Measurements from ENCODE around the gene SAMD11.
"Not testable (repeated sequence)": the region's sequence is repeated elsewhere in the genome, so short reads cannot be mapped to it uniquely, and the experiment has no call there.

SAMD11 gene

DNA sequence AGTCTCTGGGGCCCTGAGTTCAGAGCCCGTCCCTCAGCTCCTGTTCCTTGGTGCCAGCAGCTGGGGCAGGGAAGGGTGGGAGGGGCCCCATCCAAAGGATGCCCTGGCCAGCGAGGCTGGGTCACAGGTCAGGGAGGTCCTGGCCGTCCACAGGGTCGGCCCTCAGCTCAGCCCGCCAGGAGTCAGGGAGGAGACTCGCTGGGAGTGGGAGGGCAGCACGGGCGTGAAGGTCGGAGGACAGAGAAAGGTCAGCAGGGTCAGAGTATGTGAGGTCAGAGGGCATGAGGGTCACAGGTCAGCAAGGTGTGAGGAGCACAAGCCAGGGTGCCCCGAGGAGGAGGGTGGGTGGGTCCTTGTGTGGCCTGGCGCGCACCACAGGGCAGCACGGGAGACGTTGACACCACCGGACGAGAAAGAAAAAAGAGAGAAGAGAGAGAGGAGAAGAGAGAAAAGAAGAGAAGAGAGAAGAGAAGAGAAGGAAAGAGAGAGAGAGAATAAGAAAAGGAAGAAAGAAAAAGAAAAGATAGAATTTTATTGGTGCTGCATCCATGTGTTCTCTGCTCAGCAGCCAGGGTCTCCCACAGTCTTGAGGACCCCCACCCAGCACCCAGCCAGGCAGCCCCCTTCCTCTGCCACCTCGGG is 51.1 kb downstream of the SAMD11 start:
- in situ Hi-C loops (cut with HindIII; ENCODE audit: low pct_ligation_motif_present, low sequenced_read_pairs): no loop called here
- peaks cover 4% of the 10 kb centered on the region for H3K27me3 ChIP-seq (replicated peaks)
- no peak for DNase-seq

GRCh38 chr1:975365-975764 is 51.6 kb downstream of the SAMD11 start:
- Histone ChIP-seq H3K36me3 (replicated peaks) (no peaks in the 10 kb centered on the region), H3K27me3 (replicated peaks) (peaks cover 4% of the 10 kb centered on the region), H3K4me3 (ENCODE audit: low read depth, low read length) (no peak overlapping the region), H3K27ac (no peak overlapping the region)
- in situ Hi-C loops (cut with HindIII; ENCODE audit: low pct_ligation_motif_present, low sequenced_read_pairs): no loop called here
- DNase-seq: no peak
- TF ChIP-seq, protein P1, sequence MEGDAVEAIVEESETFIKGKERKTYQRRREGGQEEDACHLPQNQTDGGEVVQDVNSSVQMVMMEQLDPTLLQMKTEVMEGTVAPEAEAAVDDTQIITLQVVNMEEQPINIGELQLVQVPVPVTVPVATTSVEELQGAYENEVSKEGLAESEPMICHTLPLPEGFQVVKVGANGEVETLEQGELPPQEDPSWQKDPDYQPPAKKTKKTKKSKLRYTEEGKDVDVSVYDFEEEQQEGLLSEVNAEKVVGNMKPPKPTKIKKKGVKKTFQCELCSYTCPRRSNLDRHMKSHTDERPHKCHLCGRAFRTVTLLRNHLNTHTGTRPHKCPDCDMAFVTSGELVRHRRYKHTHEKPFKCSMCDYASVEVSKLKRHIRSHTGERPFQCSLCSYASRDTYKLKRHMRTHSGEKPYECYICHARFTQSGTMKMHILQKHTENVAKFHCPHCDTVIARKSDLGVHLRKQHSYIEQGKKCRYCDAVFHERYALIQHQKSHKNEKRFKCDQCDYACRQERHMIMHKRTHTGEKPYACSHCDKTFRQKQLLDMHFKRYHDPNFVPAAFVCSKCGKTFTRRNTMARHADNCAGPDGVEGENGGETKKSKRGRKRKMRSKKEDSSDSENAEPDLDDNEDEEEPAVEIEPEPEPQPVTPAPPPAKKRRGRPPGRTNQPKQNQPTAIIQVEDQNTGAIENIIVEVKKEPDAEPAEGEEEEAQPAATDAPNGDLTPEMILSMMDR (IDR thresholded peaks at IDR 0.05; ENCODE audit: low read depth, low read length, missing control alignments): no peak

More for the DNA sequence above, 51.1 kb downstream of the SAMD11 start:
- TF ChIP-seq, protein P1 (IDR thresholded peaks at IDR 0.05; ENCODE audit: low read depth, low read length, missing control alignments): no peak
- Histone ChIP-seq H3K4me3 (ENCODE audit: low read depth, low read length) (no peak overlapping the region), H3K36me3 (replicated peaks) (no peaks in the 10 kb centered on the region), H3K27ac (no peak overlapping the region)

- no peak overlapping the region for H3K27ac ChIP-seq
- in situ Hi-C loops (cut with HindIII; ENCODE audit: low pct_ligation_motif_present, low sequenced_read_pairs): no loop called here
- TF ChIP-seq, protein P1 (IDR thresholded peaks at IDR 0.05; ENCODE audit: low read depth, low read length, missing control alignments): peak; percentile 67
- H3K36me3 ChIP-seq (replicated peaks): no peaks in the 10 kb centered on the region
- DNase-seq: no peak
- H3K27me3 ChIP-seq (replicated peaks): no peaks in the 10 kb centered on the region
- no peak overlapping the region for H3K4me3 ChIP-seq (ENCODE audit: low read depth, low read length)
Observed at GRCh38 chr1:975896-976683, 52.4 kb downstream of the SAMD11 start.

GRCh38 chr1:976791-977190 is 53.1 kb downstream of the SAMD11 start:
- H3K36me3 ChIP-seq (replicated peaks); DNase-seq; H3K4me3 ChIP-seq (ENCODE audit: low read depth, low read length); H3K27me3 ChIP-seq (replicated peaks); in situ Hi-C loops (cut with HindIII; ENCODE audit: low pct_ligation_motif_present, low sequenced_read_pairs); H3K27ac ChIP-seq: not testable (repeated sequence)

DNA sequence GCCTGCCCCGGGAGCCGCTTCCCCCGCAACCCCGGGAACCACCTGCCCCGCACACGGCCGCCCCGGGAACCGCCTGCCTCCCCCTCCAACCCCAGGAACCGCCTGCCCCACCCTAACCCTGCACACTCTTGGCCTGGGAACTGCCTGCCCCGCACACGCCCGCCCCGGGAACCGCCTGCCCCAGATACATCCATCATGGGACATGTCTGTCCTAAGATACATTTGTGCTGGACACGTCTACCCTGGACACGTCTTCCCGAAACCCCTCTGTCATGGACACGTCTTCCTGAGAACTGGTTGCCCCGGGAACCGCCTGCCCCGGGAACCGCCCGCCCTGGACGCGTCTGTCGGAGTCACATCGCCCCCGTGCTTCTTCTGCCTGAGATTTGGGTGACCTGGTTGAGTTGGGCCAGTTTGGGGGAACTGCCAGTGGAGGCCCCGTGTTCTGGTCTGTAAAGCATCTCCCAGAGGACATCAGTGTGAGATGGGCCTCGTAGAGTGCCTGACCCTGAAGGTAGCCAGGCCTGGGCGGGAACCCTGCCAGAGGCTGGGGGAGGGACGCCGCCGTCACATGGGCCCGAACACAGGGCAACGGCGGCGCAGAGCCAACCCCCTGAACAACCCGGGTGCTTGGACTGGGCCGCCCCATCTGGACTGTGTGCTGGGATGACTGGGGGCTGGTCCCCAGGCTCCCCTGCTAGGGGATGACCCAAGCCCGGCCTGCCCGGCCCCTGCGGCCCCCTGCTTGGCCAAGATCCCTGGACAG is 54.5 kb downstream of the SAMD11 start:
- no peak for DNase-seq
- peaks cover 3% of the 10 kb centered on the region for H3K27me3 ChIP-seq (replicated peaks)
- TF ChIP-seq, protein P1 (IDR thresholded peaks at IDR 0.05; ENCODE audit: low read depth, low read length, missing control alignments): no peak
- H3K4me3 ChIP-seq (ENCODE audit: low read depth, low read length): no peak overlapping the region
- no peaks in the 10 kb centered on the region for H3K36me3 ChIP-seq (replicated peaks)
- in situ Hi-C loops (cut with HindIII; ENCODE audit: low pct_ligation_motif_present, low sequenced_read_pairs): no loop called here
- no peak overlapping the region for H3K27ac ChIP-seq
